Measurements from ENCODE around the gene CLEC4A. TPM values are rescaled to one million over a fixed set of nuclear protein-coding genes. Genes with fewer than 3 reads are reported as not detected.

Gene CLEC4A
- total RNA-seq, 1 donor from 2014 or later: 0.65 TPM

GRCh38 chr12:8143261-8143660, 19.8 kb downstream of the CLEC4A start:
- H3K27ac Mint-ChIP-seq (ENCODE audit: unreplicated experiment): no peak overlapping the region

GRCh38 chr12:8145754-8146441, 22.5 kb downstream of the CLEC4A start:
- DNase-seq (ENCODE audit: low spot score): no peak
- no peak for TF ChIP-seq CTCF (IDR thresholded peaks at IDR 0.05)
- Mint-ChIP-seq H3K4me1 (ENCODE audit: low read depth) (peaks cover 14% of the 10 kb centered on the region), H3K4me3 (ENCODE audit: unreplicated experiment) (peak overlapping the region; percentile 36), H3K27ac (ENCODE audit: unreplicated experiment) (peak overlapping the region; percentile 57), H3K9me3 (ENCODE audit: low read depth) (peaks cover 12% of the 10 kb centered on the region), H3K36me3 (ENCODE audit: low read depth) (peaks cover 5% of the 10 kb centered on the region), H3K27me3 (ENCODE audit: low read depth) (no peaks in the 10 kb centered on the region)

More at GRCh38 chr12:8143261-8143660, 19.8 kb downstream of the CLEC4A start:
- H3K27me3 Mint-ChIP-seq (ENCODE audit: low read depth): no peaks in the 10 kb centered on the region
- H3K36me3 Mint-ChIP-seq (ENCODE audit: low read depth): peaks cover 8% of the 10 kb centered on the region
- peaks cover 9% of the 10 kb centered on the region for H3K9me3 Mint-ChIP-seq (ENCODE audit: low read depth)
- TF ChIP-seq CTCF (IDR thresholded peaks at IDR 0.05): no peak
- H3K4me1 Mint-ChIP-seq (ENCODE audit: low read depth): peaks cover 14% of the 10 kb centered on the region
- DNase-seq (ENCODE audit: low spot score): no peak
- H3K4me3 Mint-ChIP-seq (ENCODE audit: unreplicated experiment): no peak overlapping the region

GRCh38 chr12:8146442-8146771, 23.0 kb downstream of the CLEC4A start:
- H3K27ac Mint-ChIP-seq (ENCODE audit: unreplicated experiment): peak overlapping the region; percentile 57

GRCh38 chr12:8154526-8154925, 31.1 kb downstream of the CLEC4A start:
- H3K9me3 Mint-ChIP-seq (ENCODE audit: low read depth): peaks cover 3% of the 10 kb centered on the region

More at GRCh38 chr12:8146442-8146771, 23.0 kb downstream of the CLEC4A start:
- no peak for DNase-seq (ENCODE audit: low spot score)
- no peaks in the 10 kb centered on the region for H3K27me3 Mint-ChIP-seq (ENCODE audit: low read depth)
- peaks cover 14% of the 10 kb centered on the region for H3K4me1 Mint-ChIP-seq (ENCODE audit: low read depth)
- H3K4me3 Mint-ChIP-seq (ENCODE audit: unreplicated experiment): peak overlapping the region; percentile 36
- H3K36me3 Mint-ChIP-seq (ENCODE audit: low read depth): peaks cover 5% of the 10 kb centered on the region
- H3K9me3 Mint-ChIP-seq (ENCODE audit: low read depth): peaks cover 10% of the 10 kb centered on the region
- TF ChIP-seq CTCF (IDR thresholded peaks at IDR 0.05): no peak

GRCh38 chr12:8156416-8156815, 33.0 kb downstream of the CLEC4A start:
- H3K27ac Mint-ChIP-seq (ENCODE audit: unreplicated experiment): peak overlapping the region; percentile 88
- no peaks in the 10 kb centered on the region for H3K27me3 Mint-ChIP-seq (ENCODE audit: low read depth)
- no peak overlapping the region for H3K4me3 Mint-ChIP-seq (ENCODE audit: unreplicated experiment)
- H3K4me1 Mint-ChIP-seq (ENCODE audit: low read depth): peaks cover 34% of the 10 kb centered on the region
- no peaks in the 10 kb centered on the region for H3K36me3 Mint-ChIP-seq (ENCODE audit: low read depth)
- no peak for DNase-seq (ENCODE audit: low spot score)
- peaks cover 3% of the 10 kb centered on the region for H3K9me3 Mint-ChIP-seq (ENCODE audit: low read depth)
- TF ChIP-seq CTCF (IDR thresholded peaks at IDR 0.05): no peak

More at GRCh38 chr12:8154526-8154925, 31.1 kb downstream of the CLEC4A start:
- Mint-ChIP-seq H3K27me3 (ENCODE audit: low read depth) (no peaks in the 10 kb centered on the region), H3K4me3 (ENCODE audit: unreplicated experiment) (no peak overlapping the region), H3K36me3 (ENCODE audit: low read depth) (no peaks in the 10 kb centered on the region), H3K27ac (ENCODE audit: unreplicated experiment) (no peak overlapping the region), H3K4me1 (ENCODE audit: low read depth) (peaks cover 34% of the 10 kb centered on the region)
- no peak for DNase-seq (ENCODE audit: low spot score)
- no peak for TF ChIP-seq CTCF (IDR thresholded peaks at IDR 0.05)
